ENCODE data around the gene EPS8. TPM values are rescaled to one million over a fixed set of nuclear protein-coding genes. Genes with fewer than 3 reads are reported as not detected.

EPS8 gene
- total and polyA plus RNA-seq, 3 donors from 2014 or later: 40.0 to 81.8 (median 65.3) TPM

- no peaks in the 10 kb centered on the region for H3K4me1 ChIP-seq
- H3K9me3 ChIP-seq: no peaks in the 10 kb centered on the region
- H3K27ac ChIP-seq: no peak overlapping the region
- no peak for DNase-seq
- H3K4me3 ChIP-seq: no peak overlapping the region
- intact Hi-C loops (cut with DNase I; ENCODE audit: low total_unique reads): no loop called here
- no peaks in the 10 kb centered on the region for H3K27me3 ChIP-seq
- 77 to 79% methylated on average over 3 of the region's 3 CpGs for WGBS, 2 donors
- no peak for TF ChIP-seq CTCF (IDR thresholded peaks at IDR 0.05)
- no peak for TF ChIP-seq POLR2A (IDR thresholded peaks at IDR 0.05)
- H3K36me3 ChIP-seq (ENCODE audit: low read depth, missing control alignments): no peaks in the 10 kb centered on the region
Observed at GRCh38 chr12:15677228-15677627, 112.0 kb downstream of the EPS8 start.

- Histone ChIP-seq H3K36me3 (ENCODE audit: low read depth, missing control alignments) (no peaks in the 10 kb centered on the region), H3K27ac (no peak overlapping the region), H3K4me3 (no peak overlapping the region), H3K27me3 (no peaks in the 10 kb centered on the region), H3K9me3 (no peaks in the 10 kb centered on the region), H3K4me1 (no peaks in the 10 kb centered on the region)
- no peak for DNase-seq
- TF ChIP-seq POLR2A (IDR thresholded peaks at IDR 0.05): no peak
- no peak for TF ChIP-seq CTCF (IDR thresholded peaks at IDR 0.05)
- WGBS, 2 donors: 93 to 94% methylated on average over 5 of the region's 5 CpGs
- intact Hi-C loops (cut with DNase I; ENCODE audit: low total_unique reads): no loop called here
Observed at GRCh38 chr12:15672671-15673270, 116.4 kb downstream of the EPS8 start.

- Histone ChIP-seq H3K4me1 (no peaks in the 10 kb centered on the region), H3K9me3 (no peaks in the 10 kb centered on the region), H3K27me3 (no peaks in the 10 kb centered on the region), H3K27ac (no peak overlapping the region), H3K4me3 (no peak overlapping the region), H3K36me3 (ENCODE audit: low read depth, missing control alignments) (no peaks in the 10 kb centered on the region)
- WGBS, 2 donors: 62 to 82% methylated on average over 3 of the region's 3 CpGs
- no peak for DNase-seq
- intact Hi-C loops (cut with DNase I; ENCODE audit: low total_unique reads): no loop called here
- no peak for TF ChIP-seq POLR2A (IDR thresholded peaks at IDR 0.05)
- no peak for TF ChIP-seq CTCF (IDR thresholded peaks at IDR 0.05)
Observed at GRCh38 chr12:15670756-15671155, 118.4 kb downstream of the EPS8 start.

- intact Hi-C loops (cut with DNase I; ENCODE audit: low total_unique reads): no loop called here
- 91 to 96% methylated on average over 3 of the region's 3 CpGs for WGBS, 2 donors
- DNase-seq: no peak
Observed at GRCh38 chr12:15669256-15669948, 119.8 kb downstream of the EPS8 start.

More at GRCh38 chr12:15669256-15669948, 119.8 kb downstream of the EPS8 start:
- Histone ChIP-seq H3K27me3 (no peaks in the 10 kb centered on the region), H3K4me1 (no peaks in the 10 kb centered on the region), H3K36me3 (ENCODE audit: low read depth, missing control alignments) (no peaks in the 10 kb centered on the region), H3K9me3 (no peaks in the 10 kb centered on the region), H3K27ac (no peak overlapping the region), H3K4me3 (no peak overlapping the region)
- TF ChIP-seq CTCF (IDR thresholded peaks at IDR 0.05) (no peak), POLR2A (IDR thresholded peaks at IDR 0.05) (no peak)
